NCI-H1417 (cell line): ENCODE results near the gene PROB1.
A peak's percentile ranks its signal among the peaks of the same experiment; 100 is the strongest.
"Not testable (repeated sequence)": the region's sequence is repeated elsewhere in the genome, so short reads cannot be mapped to it uniquely, and the experiment has no call there.

ENCODE experiments used
- DNase-seq, 3 experiments: peaks; one replicate each; lab custom pipeline; 2025; lab: John Stamatoyannopoulos, UW

The PROB1 gene, protein sequence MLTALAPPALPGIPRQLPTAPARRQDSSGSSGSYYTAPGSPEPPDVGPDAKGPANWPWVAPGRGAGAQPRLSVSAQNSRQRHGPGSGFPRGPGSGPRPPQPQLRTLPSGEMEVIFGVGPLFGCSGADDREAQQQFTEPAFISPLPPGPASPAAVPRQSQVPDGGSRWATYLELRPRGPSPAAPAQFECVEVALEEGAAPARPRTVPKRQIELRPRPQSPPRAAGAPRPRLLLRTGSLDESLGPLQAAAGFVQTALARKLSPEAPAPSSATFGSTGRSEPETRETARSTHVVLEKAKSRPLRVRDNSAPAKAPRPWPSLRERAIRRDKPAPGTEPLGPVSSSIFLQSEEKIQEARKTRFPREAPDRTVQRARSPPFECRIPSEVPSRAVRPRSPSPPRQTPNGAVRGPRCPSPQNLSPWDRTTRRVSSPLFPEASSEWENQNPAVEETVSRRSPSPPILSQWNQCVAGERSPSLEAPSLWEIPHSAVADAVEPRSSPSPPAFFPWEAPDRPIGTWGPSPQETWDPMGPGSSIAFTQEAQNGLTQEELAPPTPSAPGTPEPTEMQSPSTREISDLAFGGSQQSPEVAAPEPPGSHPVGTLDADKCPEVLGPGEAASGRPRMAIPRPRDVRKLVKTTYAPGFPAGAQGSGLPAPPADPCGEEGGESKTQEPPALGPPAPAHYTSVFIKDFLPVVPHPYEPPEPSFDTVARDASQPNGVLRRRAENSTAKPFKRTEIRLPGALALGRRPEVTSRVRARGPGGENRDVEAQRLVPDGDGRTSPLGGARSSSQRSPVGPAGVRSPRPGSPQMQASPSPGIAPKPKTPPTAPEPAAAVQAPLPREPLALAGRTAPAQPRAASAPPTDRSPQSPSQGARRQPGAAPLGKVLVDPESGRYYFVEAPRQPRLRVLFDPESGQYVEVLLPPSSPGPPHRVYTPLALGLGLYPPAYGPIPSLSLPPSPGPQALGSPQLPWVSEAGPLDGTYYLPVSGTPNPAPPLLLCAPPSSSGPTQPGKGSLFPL

DNA sequence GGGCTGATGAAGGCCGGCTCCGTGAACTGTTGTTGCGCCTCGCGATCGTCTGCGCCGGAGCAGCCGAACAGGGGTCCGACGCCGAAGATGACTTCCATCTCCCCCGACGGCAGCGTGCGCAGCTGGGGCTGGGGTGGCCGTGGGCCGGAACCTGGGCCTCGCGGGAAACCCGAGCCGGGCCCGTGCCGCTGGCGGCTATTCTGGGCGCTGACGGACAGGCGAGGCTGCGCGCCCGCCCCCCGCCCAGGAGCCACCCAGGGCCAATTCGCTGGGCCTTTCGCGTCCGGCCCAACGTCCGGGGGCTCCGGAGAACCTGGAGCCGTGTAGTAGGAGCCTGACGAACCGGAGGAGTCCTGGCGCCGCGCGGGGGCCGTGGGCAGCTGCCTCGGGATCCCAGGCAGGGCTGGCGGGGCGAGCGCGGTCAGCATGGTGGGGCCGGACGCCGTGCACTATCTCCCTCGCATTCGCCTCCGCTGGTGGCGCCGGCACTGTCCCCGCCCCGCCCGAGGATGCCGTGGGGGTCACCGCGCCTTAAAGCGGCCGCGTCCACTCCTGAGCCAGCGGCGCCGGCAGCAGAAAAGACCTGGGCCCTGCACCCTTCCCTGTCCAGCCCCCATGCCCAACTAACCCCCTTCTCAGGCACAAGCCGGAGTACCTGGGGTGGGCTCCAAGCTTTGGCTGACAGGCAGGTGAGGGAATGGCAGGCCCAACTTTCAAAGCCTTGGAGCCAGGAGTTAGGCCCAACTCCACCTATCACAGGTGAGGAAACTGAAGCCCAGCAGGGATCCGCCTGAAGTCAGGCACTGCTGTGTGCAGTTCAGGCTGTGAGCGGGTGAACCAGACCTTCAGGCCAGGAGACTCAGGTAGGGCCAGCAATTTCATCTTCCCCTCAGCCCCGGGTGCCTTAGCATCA lies at the start of gene PROB1:
PROB1 (minus strand) TSS at position 451 of the 913 bp plus-strand sequence; CDS start at position 428, 23 bp downstream.
- no peak for DNase-seq

DNA sequence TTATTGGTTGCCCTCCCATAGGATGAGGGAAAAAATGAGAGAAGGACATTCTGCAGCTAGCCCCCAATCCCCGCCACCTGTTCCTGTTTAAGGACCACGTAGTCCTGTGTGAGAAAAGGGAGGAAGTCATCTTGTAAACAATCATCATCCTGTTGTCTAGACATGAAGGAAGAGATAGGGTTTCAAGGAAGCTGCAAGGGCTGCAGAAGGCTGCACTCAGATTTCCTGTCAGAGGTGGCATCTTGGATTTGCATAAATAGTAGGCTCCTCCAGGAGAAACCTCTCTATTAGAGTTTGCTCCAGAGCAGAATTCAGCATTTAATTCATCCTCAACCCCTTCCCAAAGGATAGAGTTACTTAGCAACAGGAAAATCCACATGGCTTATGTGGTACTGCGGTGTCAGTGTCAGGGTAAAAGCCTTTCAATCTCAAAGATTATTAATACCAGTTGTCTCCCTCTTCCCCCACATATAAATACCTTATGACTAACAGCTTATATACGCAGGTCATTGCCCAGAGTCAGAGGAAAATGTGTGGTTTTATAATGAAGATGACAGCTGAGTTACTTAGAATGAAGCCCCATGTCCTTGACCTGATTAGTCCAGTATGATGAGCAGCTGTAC lies 49.0 kb upstream of the PROB1 start:
- DNase-seq = no peak

DNA sequence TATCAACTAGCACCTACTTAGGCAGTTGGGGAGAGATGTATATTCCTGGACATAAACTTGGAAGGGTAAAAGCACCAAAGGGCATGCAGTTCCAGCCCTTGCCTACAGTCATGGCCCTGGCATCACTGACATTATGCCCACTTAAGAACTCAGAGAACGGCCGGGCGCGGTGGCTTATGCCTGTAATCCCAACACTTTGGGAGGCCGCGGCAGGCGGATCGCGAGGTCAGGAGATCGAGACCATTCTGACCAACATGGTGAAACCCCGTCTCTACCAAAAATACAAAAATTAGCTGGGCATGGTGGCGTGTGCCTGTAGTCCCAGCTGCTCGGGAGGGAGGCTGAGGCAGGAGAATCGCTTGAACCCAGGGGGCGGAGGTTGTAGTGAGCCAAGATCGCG lies 45.5 kb upstream of the PROB1 start:
- DNase-seq = not testable (repeated sequence)

DNA sequence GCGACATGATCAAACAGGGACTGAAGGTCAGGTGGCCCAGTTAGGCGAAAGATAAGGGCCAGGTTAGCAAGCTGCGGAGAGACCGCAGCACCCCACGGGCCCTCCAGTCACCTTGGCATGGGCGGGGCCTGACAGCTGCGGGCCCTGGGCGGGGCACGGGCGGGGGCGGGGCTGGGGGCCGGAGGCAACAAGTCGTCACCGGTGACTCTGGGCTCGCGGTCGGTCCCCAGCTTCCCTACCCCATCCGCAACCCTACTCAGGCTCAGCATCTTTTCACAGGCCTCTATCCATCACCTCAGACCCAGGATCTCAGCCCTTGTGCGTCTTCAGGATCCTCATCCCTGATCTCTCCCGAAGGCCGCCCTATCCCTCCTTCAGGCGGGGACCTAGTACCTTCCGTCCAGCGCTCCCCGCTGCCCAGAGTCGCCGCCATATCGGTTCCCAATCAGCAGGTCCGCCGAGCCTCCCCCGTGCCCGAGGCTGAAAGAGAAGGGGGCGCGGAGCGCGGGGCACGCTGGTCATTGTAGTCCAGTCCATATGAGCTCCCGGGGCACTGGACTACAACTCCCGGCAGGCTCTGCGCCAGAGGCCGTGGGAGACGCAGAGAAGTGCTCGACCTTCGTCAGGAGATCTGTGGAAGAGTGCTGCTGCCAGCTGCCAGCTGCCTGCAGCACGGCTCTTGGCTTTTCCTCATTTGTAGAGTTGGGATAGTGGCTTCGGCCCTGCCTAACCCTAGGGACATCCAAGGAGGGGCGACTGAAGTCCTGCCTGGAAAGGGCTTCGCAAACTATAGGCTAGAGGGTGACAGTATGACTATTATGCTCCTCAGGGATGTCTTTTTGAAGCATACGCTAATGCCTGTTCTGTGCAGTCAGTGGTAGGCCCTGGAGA lies 44.4 kb upstream of the PROB1 start, which contains the start of gene DNAJC18:
DNAJC18 (minus strand) TSS at position 513 of the 891 bp plus-strand sequence; CDS start at position 433, 80 bp downstream.
- DNase-seq = peak; percentile 88 to 92 (median 92)

DNA sequence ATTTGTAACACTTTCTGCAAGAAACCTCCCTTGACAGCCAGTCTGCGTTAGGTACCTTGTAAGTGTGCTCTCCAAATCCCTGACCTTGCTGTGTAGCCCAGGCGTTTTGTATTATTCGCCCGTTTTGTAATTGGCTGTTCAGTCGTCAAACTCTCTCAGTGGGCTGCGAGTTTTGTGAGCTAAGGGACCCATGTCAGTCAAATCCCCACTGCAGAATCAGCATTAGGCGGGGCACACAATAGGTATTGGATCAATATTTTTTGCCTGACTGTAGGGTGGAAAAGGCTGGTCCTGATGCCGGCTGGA lies 43.8 kb upstream of the PROB1 start:
- DNase-seq = peak in 1 of 3 experiments; percentile 35

DNA sequence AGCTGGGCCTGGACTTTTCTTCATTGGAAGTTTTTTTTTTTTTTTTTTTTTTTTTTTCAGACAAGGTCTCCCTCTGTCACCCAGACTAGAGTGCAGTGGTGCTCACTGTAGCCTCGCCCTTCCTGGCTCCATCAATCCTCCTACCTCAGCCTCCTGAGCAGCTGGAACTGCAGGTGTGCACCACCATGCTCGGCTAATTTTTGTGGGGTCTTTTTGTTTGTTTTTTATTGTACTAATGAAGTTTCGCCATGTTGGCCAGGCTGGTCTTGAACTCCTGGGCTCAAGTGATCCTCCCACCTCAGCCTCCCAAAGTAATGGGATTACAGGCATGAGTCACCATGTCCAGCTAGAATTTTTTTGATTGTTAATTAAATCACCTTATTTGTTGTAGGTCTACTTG lies 40.8 kb upstream of the PROB1 start:
- no peak for DNase-seq

DNA sequence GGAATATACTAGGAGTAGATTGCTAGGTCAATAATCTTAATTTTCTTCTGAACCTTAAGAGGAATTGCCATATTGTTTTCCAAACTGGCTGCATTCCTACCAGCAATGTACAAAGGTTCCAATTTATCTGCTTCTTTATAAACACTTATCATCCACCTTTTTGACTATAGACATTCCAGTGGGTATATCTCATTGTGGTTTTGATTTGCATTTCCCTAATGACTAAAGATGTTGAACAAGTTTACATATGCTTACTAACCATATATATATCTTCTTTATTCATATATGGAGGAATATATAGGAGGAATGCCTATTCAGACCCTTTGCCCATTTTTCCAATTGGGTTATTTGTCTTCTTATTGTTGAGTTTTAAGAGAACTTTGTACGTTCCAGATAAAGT lies 36.8 kb upstream of the PROB1 start:
- DNase-seq = no peak

DNA sequence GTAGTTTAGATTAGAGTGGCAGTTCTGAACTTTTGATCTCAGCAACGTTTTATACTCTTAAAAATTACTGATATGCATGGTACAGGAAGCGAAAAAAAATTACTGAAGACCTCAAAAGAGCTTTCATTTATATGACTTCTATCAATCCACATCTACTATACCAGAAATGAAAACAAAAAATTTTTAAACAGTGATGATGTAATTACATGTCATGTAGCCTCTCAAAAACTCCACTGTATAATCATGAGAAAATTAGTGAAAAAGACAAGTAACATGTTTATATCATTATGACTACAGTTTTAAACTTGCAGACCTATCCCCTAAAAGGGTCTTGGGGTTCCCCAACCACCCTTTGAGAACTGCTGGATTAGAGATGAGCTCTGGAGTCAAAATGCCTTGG lies 35.1 kb upstream of the PROB1 start:
- DNase-seq = no peak

DNA sequence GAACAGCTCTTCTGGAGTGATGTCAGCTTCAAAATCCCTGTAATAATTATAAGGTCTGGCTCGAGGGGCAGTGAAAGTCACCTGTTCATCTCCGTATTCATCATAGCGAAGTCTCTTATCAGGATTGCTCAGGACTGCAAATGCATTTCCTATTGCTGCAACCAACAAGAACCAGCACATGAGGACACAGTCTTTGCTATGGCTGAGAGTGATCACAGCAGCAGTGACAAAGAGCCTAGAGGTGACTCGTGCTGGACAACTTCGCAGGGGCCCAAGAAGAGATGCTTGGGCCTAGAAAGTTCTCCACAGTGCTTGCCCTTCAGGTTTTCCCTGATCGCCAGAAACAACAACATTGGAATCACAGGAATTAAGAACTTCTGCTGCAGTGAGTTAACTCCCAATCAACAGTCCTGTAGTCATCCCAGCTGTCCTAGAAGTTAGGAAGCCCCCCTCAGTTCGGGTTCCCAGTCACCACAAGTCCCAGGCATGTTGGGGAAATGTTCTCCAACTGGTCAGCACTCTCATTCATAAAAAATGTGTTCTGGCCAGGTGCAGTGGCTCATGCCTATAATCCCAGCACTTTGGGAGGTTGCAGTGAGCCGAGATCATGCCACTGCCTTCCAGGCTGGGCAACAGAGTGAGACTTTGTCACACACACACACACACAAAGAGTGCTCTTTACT lies 31.4 kb upstream of the PROB1 start:
- no peak for DNase-seq

DNA sequence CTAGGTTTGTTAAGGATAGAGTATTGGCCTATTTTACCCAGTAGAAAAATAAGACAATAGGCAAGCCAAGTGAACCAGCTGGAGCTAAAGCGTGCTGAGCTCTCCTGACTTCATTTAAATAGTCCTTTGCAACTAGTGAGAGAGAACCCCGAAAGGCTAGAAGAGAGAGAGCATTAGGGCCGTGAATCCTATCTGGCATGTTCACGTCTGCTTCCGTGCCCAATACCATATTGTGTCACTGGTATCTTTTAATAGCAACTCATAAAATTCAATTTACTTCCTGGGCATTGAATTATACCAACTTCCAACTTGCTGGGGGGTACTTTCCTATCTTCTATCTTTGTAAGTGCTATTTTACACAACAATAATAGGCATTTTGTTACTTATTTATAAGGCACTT lies 30.6 kb upstream of the PROB1 start:
- DNase-seq = no peak

DNA sequence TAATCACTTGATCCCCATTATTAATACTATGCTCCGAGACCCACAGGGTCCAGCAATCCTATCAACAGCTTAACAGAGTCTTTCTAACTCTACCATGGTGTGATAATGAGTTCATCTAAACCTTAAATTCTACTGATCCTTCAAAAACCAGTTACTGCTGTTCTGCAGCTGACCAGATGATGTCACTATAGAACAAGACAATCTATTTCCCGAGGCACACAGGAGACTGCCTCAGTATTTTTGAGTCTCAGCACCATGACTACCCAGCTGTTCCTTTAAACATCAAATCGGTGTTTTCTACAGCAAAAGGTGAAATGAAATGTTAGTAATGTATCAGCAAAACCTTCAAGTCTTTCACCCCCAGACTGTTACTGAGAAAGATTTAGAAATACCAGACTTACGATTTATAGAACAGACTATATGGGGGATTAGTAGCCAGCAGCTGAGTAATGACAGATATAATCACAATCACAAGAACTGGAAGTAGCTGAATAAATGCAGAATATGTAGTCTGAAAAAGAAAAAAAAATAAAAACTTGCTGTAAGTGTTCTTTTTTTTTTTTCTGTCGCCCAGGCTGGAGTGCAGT lies 27.5 kb upstream of the PROB1 start:
- DNase-seq = peak; percentile 36 to 68 (median 65)

DNA sequence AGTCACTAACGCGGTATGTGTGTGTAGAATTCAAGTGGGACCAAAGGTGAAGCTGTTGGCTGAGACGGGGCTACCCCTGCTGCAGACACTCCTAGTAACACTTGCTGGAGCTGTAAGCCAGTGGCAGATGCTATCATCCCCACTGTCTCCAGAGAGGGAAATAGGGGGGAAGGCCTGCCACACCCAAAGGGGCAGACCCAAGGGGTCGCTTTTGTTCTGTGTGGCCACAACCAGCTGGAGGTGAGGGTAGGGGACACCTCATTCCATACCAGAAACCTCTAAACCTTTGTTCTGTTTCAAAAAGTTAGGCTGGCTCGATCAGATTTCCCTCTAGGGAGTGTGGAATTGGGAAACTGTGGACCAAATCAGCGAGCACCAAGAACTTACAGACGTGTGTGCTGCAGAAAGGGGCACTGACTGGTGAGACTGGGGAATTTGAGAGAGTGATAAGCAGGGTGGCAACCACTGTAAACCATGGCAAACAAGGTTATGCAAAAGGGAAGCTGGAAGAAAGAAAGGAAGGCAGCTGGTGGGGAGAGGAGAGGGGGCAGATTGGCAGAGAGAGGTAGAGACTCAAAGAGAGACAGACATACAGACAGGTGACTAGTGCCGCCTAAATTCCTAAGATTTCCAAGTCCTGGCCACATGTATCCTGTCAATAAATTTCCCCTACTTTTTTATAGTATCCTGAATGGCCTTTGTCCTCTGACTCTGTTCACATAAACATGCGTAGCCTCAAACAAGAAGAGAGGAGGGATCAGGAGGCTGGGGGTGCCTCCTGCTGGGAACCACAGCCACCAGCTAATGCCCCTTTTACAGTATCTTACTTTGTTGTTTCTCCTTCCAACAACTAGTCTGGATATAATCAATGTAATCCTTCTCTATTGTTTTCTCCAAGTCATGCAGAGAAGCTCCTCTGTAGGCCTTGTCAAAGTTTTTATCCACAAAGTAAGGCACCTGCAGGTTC lies 24.6 kb upstream of the PROB1 start:
- DNase-seq = no peak

DNA sequence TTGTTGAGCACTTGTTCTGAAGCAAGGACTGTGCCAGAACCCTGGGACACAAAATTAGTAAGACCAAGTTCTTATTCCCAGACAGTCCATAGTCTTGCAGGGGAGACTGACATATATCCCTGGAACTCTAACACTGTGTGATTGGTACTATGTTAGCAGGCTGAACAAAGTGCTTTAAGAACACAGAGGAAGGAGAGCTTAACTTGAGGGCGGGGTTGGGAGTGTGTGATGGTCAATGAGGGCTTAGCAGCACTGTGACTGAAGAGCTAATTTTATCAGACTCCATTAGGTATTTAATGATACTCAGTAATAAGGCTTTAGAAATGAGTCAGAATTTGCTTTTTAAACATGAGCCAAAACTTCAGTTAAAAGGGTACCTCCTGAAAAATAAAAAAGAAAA lies 23.9 kb upstream of the PROB1 start:
- DNase-seq = no peak

DNA sequence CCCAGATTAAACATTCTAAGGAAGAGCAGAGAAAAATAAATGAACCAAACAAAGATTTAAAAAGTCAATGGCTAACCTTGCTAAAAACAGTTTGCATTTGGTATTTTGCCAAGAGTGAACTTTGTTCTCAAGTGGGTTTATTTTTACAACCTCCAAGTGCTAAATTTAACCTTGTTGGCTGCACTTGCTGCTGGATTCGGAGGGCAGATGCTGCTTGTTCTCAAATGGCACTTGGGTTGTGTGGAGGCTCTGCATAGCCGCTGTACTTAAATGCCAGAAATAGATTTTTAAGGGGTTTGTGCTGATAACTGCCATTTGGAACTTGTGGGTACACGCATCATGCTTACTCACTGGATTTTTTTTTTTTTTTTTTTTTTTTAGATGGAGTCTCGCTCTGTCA lies 22.3 kb upstream of the PROB1 start:
- peak in 1 of 3 experiments; percentile 87 for DNase-seq

DNA sequence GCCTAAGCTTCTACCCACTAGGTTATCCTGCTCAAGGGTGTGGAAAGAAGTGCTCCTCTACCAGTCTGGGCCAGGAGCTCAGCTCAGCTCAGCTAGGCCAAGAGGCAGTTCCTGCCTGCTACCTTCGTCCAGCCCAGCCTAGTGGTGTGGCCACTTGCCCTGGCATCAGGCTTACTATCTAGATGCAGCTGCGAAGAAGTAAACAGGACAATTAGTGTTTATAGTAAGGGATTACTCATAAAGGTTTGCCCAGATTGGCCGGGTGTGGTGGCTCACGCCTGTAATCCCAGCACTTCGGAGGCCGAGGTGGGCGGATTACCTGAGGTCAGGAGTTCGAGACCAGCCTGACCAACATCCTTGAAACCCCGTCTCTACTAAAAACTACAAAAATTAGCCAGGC lies 21.7 kb upstream of the PROB1 start:
- no peak for DNase-seq

DNA sequence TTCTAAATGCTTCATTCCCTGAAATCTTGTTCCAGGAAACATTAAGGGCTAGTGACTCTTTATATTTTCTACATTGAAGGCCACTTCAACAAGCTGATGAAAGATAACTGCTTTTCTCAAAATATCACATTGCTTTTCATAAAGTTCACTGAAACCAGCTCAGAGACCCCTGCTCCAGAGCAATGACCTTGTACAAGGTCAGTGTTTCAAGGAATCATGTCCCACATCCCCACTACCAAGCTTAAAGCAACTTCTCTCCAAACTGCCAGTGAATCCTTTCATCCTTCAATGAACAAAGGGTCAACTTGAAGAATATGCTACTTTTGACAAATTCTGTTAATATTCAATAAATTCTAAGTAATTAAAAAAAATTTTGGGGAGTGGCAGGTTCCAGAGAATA lies 21.0 kb upstream of the PROB1 start:
- no peak for DNase-seq

DNA sequence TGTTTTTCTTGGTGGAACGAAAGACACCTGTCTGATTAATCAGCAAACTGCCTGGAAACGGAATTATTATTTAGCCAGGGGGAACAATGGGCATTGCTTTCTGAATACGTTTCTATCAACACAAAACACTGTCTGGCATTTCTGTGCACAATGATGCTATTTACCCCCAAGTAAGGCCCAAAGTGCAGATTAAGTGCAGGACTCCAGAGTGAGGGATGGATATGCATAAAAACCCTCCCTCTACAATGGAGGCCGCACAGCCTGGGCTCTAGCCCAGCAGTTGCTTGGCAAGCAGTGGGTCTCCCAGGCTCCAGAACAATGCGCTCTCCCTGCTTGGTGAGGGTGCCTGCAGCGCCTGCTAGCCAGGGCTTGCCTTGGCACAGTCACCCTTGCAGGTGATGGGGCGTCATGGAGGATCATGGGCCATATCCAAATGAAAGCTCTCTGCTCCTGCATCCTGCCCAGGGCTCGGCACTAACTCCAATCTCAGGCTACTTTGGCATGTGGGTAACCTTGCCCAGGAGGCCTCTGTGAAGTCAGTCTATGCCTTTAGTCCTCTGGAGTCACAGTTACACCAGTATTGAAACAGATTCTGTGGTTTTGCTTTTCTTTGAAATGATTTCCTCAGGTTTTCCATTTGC lies 20.4 kb upstream of the PROB1 start:
- DNase-seq = no peak
